Transverse colon (tissue), 4 donors: Measurements from ENCODE around the gene NEK6. TPM values are rescaled to one million over a fixed set of nuclear protein-coding genes. Genes with fewer than 3 reads are reported as not detected.

Experiments
- DNase-seq: peaks from one replicate; pipeline ENCODE4 v3.0.0-alpha.2; 2019
- H3K27ac ChIP-seq, 4 donors: fragments of 200-600 bp; sonication (generic); 2 replicates each; pipeline ENCODE4 v1.5.1; 2016 to 2018; ENCODE audit warnings: inconsistent platforms in 4 of 4
- H3K27me3 ChIP-seq: fragments of 200-600 bp; sonication (generic); 2 replicates; pipeline ENCODE4 v1.5.1; 2017; ENCODE audit warnings: inconsistent platforms
- H3K36me3 ChIP-seq, 4 donors: fragments of 200-600 bp; sonication (generic); 2 replicates each; pipeline ENCODE4 v1.5.1; 2017 to 2019; ENCODE audit warnings: inconsistent platforms in 4 of 4
- H3K4me1 ChIP-seq, 4 donors: fragments of 200-600 bp; sonication (generic); 2 replicates each; pipeline ENCODE4 v1.5.1; 2017 to 2020; ENCODE audit warnings: inconsistent platforms in 4 of 4
- H3K4me3 ChIP-seq, 4 donors: fragments of 200-600 bp; sonication (generic); 1 replicate in 1 of 4; 2 replicates in 3 of 4; pipeline versions ENCODE4 v1.5.1 to v1.6.1; 2017 to 2019; ENCODE audit warnings: inconsistent platforms in 4 of 4
- H3K9me3 ChIP-seq, 2 donors: fragments of 200-600 bp; sonication (generic); 2 replicates each; pipeline ENCODE4 v1.5.1; 2017 to 2019; ENCODE audit warnings: inconsistent platforms in 2 of 2
- EP300 ChIP-seq: sonication (generic); formaldehyde crosslinking; IDR thresholded peaks from one replicate; pipeline ENCODE4 v1.6.1; 2017; ENCODE audit warnings: antibody characterized with exemption, low read depth
- POLR2A ChIP-seq: fragments of 450-650 bp; IDR thresholded peaks from one replicate; pipeline ENCODE4 v1.6.1; 2016; ENCODE audit warnings: antibody characterized with exemption, mild to moderate bottlenecking, moderate library complexity
- POLR2AphosphoS5 ChIP-seq, 3 donors: sonication (generic); formaldehyde crosslinking; IDR thresholded peaks; one replicate each; pipeline ENCODE4 v1.6.1; 2016; ENCODE audit warnings: antibody characterized with exemption in 3 of 3
- WGBS, 2 donors: methylation state at CpG; one replicate each; pipeline ENCODE4 v1.1.5; 2018; ENCODE audit warnings: low coverage in 1 of 2; 5-methylcytosine and 5-hydroxymethylcytosine counted together
- in situ Hi-C, 4 donors: fragments of 200-750 bp; cut with MboI; loops; one replicate each; pipeline versions ENCODE4 v1.15.0 to v1.15.1; 2017; ENCODE audit warnings: low sequenced_read_pairs in 3 of 4, low pct_ligation_motif_present in 1 of 4, low pct_unique_long_range_greater_than_20kb in 1 of 4
- intact Hi-C: fragments of 100-400 bp; cut with DNase I; formaldehyde crosslinking; loops from one replicate; pipeline ENCODE4 v1.15.1; 2023; ENCODE audit warnings: low total_unique reads
- total RNA-seq, 4 donors: library from RNA; depleted of rRNA; stranded (reverse); fragments of >200 nt; gene quantifications; one replicate each; pipeline ENCODE4 v1.1.0, GENCODE V29; 2016
- TF ChIP-seq, protein P1 (sequence below), 5 experiments: fragments of 200-600 bp in 3 of 5; fragments of 450-650 bp in 2 of 5; sonication (generic) in 3 of 5; IDR thresholded peaks; 1 replicate in 2 of 5; 2 replicates in 3 of 5; pipeline ENCODE4 v1.5.1; 2016 to 2017; ENCODE audit warnings: antibody characterized with exemption in 5 of 5, inconsistent platforms in 3 of 5, mild to moderate bottlenecking in 2 of 5, moderate library complexity in 1 of 5

NEK6 gene
- total RNA-seq, 4 donors from 2014 or later: 12.3 to 31.1 (median 21.6) TPM

- no peak for DNase-seq
- TF ChIP-seq, protein P1, sequence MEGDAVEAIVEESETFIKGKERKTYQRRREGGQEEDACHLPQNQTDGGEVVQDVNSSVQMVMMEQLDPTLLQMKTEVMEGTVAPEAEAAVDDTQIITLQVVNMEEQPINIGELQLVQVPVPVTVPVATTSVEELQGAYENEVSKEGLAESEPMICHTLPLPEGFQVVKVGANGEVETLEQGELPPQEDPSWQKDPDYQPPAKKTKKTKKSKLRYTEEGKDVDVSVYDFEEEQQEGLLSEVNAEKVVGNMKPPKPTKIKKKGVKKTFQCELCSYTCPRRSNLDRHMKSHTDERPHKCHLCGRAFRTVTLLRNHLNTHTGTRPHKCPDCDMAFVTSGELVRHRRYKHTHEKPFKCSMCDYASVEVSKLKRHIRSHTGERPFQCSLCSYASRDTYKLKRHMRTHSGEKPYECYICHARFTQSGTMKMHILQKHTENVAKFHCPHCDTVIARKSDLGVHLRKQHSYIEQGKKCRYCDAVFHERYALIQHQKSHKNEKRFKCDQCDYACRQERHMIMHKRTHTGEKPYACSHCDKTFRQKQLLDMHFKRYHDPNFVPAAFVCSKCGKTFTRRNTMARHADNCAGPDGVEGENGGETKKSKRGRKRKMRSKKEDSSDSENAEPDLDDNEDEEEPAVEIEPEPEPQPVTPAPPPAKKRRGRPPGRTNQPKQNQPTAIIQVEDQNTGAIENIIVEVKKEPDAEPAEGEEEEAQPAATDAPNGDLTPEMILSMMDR (IDR thresholded peaks at IDR 0.05): no peak
- TF ChIP-seq POLR2A (no peak), EP300 (no peak), POLR2AphosphoS5 (IDR thresholded peaks at IDR 0.05) (no peak)
- 78 to 88% methylated on average over 3 to 13 of the region's 14 CpGs for WGBS, 2 donors
- peaks cover 10 to 60% (median 39%) of the 10 kb centered on the region in 4 donors for H3K4me1 ChIP-seq
- H3K27ac ChIP-seq: peak overlapping the region; percentile 9 to 48 (median 33)
- in situ Hi-C loops: no loop called here
- no peaks in the 10 kb centered on the region for H3K9me3 ChIP-seq
- no peak overlapping the region for H3K4me3 ChIP-seq
- H3K27me3 ChIP-seq: no peaks in the 10 kb centered on the region
- intact Hi-C loops: no loop called here
- no peaks in the 10 kb centered on the region for H3K36me3 ChIP-seq
Observed at GRCh38 chr9:124297915-124298645, 40.3 kb downstream of the NEK6 start.

- no peak for TF ChIP-seq POLR2A
- no peak for TF ChIP-seq POLR2AphosphoS5 (IDR thresholded peaks at IDR 0.05)
- no peak for TF ChIP-seq EP300
- TF ChIP-seq, protein P1 (IDR thresholded peaks at IDR 0.05): no peak
- H3K4me1 ChIP-seq: peaks cover 10 to 53% (median 33%) of the 10 kb centered on the region in 4 donors
- WGBS, 2 donors: 82% methylated on average over 11 of the region's 12 CpGs; no CpG with 5 or more reads in 1 of the 2 donors
- peak overlapping the region in 3 of 4 donors; percentile 32 to 48 (median 34) for H3K27ac ChIP-seq
- no peaks in the 10 kb centered on the region for H3K9me3 ChIP-seq
- no peaks in the 10 kb centered on the region for H3K36me3 ChIP-seq
- in situ Hi-C loops (no loop called here), intact Hi-C loops (no loop called here)
- no peak overlapping the region for H3K4me3 ChIP-seq
- no peaks in the 10 kb centered on the region for H3K27me3 ChIP-seq
- no peak for DNase-seq
Observed at GRCh38 chr9:124298646-124299235, 41.0 kb downstream of the NEK6 start.

DNA sequence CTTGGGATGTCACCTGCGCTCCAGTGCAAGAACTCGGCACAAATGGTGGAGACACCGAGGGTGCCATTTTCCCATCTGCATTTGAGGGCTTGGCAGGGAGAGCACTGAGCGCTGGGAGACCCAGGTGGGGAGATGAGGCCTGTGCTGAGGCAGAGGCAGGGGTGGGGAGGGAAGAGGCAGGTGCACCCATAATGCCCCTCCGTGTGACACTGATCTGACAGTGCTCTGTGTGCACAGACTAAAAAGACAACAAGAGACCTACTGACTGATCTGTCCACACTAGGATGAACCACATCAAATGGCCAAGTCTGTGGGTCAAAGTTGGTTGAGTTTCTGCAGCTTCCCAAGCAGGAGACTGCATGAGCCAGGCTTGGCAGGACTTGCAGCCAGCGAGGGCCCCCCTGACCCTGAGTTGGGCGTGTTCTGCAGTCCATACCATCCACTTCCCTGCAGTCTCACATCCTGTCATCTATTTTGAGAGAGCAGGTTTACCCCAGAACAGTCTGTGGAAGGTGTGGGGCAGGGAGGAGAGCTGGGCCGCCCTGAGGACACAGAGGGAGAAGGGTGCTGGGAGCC, 41.9 kb downstream of the NEK6 start:
- Histone ChIP-seq H3K9me3 (no peaks in the 10 kb centered on the region), H3K4me1 (peaks cover 10 to 49% (median 28%) of the 10 kb centered on the region in 4 donors), H3K36me3 (no peaks in the 10 kb centered on the region), H3K27ac (no peak overlapping the region), H3K4me3 (no peak overlapping the region), H3K27me3 (no peaks in the 10 kb centered on the region)
- in situ Hi-C loops (no loop called here), intact Hi-C loops (no loop called here)
- no peak for TF ChIP-seq POLR2AphosphoS5 (IDR thresholded peaks at IDR 0.05)
- no peak for TF ChIP-seq POLR2A
- TF ChIP-seq EP300: no peak
- TF ChIP-seq, protein P1 (IDR thresholded peaks at IDR 0.05): no peak
- DNase-seq: no peak
- WGBS, 2 donors: 69 to 100% methylated on average over 1 to 8 of the region's 8 CpGs

DNA sequence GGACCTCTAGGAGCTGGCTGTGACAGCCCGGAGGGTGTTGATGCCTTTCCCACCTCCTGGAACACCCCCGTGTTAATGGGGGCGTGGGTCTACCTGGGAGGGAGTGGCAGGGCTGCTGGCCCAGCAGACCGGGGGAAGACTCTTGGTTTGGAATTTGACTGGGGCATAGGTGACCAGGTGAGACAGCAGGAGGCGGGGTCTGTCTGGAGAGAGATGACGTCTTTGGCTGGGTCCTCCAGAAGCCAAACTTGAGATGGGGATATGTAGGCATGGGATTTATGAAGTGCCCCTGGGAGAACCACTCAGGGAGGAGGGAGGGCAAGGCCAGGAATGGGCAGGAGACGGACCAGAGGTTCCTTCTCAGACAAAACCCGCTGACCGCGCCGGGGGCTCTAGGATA, 42.6 kb downstream of the NEK6 start:
- no peak for DNase-seq
- H3K36me3 ChIP-seq: no peaks in the 10 kb centered on the region
- intact Hi-C loops (no loop called here), in situ Hi-C loops (no loop called here)
- peaks cover 10 to 42% (median 25%) of the 10 kb centered on the region in 4 donors for H3K4me1 ChIP-seq
- 53 to 63% methylated on average over 4 to 11 of the region's 11 CpGs for WGBS, 2 donors
- no peaks in the 10 kb centered on the region for H3K27me3 ChIP-seq
- H3K27ac ChIP-seq: no peak overlapping the region
- H3K4me3 ChIP-seq: no peak overlapping the region
- TF ChIP-seq POLR2A (no peak), POLR2AphosphoS5 (IDR thresholded peaks at IDR 0.05) (no peak), EP300 (no peak)
- TF ChIP-seq, protein P1 (IDR thresholded peaks at IDR 0.05): no peak
- H3K9me3 ChIP-seq: no peaks in the 10 kb centered on the region
